Measurements from ENCODE around the gene EDIL3. TPM values are rescaled to one million over a fixed set of nuclear protein-coding genes. Genes with fewer than 3 reads are reported as not detected.
"Not testable (repeated sequence)": the region's sequence is repeated elsewhere in the genome, so short reads cannot be mapped to it uniquely, and the experiment has no call there.

Gene EDIL3
- total RNA-seq, 2 experiments from 2014 or later, result not detected

DNA sequence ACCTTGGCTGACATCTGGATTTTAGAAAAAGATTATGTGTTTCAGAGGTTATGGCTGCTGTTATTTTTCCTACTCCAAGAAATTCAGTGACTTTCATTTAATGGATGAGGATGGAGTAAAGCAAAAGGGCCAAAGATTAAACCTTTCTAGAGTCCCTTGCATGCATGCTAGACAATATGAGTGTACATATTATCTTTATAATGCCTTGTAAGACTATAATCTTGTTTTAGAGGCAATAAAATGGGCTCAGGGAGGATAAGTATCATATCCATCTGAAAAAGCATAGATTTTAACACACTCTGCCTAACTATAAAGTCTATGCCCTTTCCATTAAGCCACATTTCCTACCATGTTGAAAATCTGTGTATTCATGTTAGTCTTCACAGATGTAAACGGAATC, 199.8 kb downstream of the EDIL3 start:
- Mint-ChIP-seq H3K36me3 (ENCODE audit: low read depth) (no peaks in the 10 kb centered on the region), H3K27ac (no peak overlapping the region), H3K27me3 (no peaks in the 10 kb centered on the region), H3K9me3 (no peaks in the 10 kb centered on the region), H3K4me3 (no peak overlapping the region), H3K4me1 (ENCODE audit: low read depth) (no peaks in the 10 kb centered on the region)
- no peak for ATAC-seq
- TF ChIP-seq, protein P1, sequence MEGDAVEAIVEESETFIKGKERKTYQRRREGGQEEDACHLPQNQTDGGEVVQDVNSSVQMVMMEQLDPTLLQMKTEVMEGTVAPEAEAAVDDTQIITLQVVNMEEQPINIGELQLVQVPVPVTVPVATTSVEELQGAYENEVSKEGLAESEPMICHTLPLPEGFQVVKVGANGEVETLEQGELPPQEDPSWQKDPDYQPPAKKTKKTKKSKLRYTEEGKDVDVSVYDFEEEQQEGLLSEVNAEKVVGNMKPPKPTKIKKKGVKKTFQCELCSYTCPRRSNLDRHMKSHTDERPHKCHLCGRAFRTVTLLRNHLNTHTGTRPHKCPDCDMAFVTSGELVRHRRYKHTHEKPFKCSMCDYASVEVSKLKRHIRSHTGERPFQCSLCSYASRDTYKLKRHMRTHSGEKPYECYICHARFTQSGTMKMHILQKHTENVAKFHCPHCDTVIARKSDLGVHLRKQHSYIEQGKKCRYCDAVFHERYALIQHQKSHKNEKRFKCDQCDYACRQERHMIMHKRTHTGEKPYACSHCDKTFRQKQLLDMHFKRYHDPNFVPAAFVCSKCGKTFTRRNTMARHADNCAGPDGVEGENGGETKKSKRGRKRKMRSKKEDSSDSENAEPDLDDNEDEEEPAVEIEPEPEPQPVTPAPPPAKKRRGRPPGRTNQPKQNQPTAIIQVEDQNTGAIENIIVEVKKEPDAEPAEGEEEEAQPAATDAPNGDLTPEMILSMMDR (IDR thresholded peaks at IDR 0.05), result no peak
- POLR2A ChIA-PET, result no interaction called here
- CTCF ChIA-PET, result no interaction called here
- intact Hi-C loops (cut with micrococcal nuclease), result no loop called here
- DNase-seq, result no peak

DNA sequence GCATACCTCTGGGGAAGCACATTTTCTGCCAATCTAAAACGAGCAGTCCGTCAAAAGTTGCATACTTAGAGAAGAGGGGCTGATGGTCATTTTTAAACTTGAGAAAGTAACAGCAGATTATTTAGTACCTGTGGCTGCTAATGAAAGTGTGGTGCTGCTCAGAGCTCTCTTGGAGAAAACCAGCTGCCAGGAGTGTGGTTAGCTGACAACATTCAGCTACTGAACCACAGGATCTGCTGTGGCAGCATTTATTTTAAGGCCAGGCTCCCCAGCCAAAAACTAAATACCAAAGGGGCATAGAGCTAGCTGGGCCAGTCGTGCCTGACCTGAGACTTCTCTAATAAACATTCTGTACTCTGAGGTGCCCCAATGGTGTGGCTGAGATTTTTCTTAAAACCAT, 203.6 kb downstream of the EDIL3 start:
- Mint-ChIP-seq H3K4me1 (ENCODE audit: low read depth) (no peaks in the 10 kb centered on the region), H3K36me3 (ENCODE audit: low read depth) (no peaks in the 10 kb centered on the region), H3K9me3 (no peaks in the 10 kb centered on the region), H3K4me3 (no peak overlapping the region), H3K27me3 (no peaks in the 10 kb centered on the region), H3K27ac (no peak overlapping the region)
- DNase-seq (no peak), ATAC-seq (no peak)
- POLR2A ChIA-PET, result no interaction called here
- intact Hi-C loops (cut with micrococcal nuclease), result no loop called here
- TF ChIP-seq, protein P1 (IDR thresholded peaks at IDR 0.05), result no peak
- CTCF ChIA-PET, result no interaction called here

DNA sequence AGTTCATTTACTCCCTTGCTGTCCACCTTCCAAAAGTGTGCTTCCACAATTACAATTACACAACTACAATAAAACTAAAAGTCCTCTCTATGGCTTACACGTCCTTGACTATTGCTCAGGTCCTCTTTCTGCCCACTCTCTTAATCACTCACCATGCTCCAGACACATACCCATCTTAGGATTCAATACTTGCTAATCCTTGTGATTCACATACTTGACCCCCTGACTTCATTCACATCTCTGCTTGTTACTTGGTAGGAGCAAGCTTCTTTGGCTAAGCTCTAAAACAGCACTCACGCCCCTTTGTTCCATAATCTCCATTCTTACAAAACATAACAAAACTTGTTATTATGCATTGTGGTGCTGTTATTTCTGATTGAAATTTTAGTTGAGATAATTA, 215.8 kb downstream of the EDIL3 start:
- intact Hi-C loops (cut with micrococcal nuclease), result no loop called here
- DNase-seq, result no peak
- no peak overlapping the region for H3K4me3 Mint-ChIP-seq
- no peaks in the 10 kb centered on the region for H3K36me3 Mint-ChIP-seq (ENCODE audit: low read depth)
- no peaks in the 10 kb centered on the region for H3K9me3 Mint-ChIP-seq
- H3K4me1 Mint-ChIP-seq (ENCODE audit: low read depth), result no peaks in the 10 kb centered on the region
- no peaks in the 10 kb centered on the region for H3K27me3 Mint-ChIP-seq
- no peak overlapping the region for H3K27ac Mint-ChIP-seq
- TF ChIP-seq, protein P1 (IDR thresholded peaks at IDR 0.05), result no peak
- ATAC-seq, result no peak
- CTCF ChIA-PET, result no interaction called here
- POLR2A ChIA-PET, result no interaction called here

DNA sequence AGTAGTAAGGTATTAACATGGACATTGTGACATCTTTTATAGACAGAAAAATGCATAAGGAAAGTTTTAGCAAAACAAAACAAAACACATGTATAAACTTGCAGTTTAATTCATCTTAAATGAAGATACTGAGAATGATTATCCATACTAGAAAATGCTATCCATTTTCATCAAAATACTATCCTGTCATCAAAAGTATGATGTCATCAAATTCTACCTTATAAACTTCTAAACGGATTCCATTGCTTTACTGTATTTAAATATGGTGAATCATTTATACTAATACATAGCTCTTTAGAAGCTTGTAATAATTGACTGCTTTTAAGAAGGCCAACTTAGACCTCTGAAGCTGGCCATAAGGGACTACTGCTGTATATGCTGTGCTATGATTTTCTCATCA, 221.0 kb downstream of the EDIL3 start:
- ATAC-seq (no peak), DNase-seq (no peak)
- no peaks in the 10 kb centered on the region for H3K36me3 Mint-ChIP-seq (ENCODE audit: low read depth)
- H3K9me3 Mint-ChIP-seq, result no peaks in the 10 kb centered on the region
- no peak overlapping the region for H3K27ac Mint-ChIP-seq
- intact Hi-C loops (cut with micrococcal nuclease), result no loop called here
- POLR2A ChIA-PET, result no interaction called here
- TF ChIP-seq, protein P1 (IDR thresholded peaks at IDR 0.05), result no peak
- no peaks in the 10 kb centered on the region for H3K27me3 Mint-ChIP-seq
- no peaks in the 10 kb centered on the region for H3K4me1 Mint-ChIP-seq (ENCODE audit: low read depth)
- CTCF ChIA-PET, result no interaction called here
- no peak overlapping the region for H3K4me3 Mint-ChIP-seq

DNA sequence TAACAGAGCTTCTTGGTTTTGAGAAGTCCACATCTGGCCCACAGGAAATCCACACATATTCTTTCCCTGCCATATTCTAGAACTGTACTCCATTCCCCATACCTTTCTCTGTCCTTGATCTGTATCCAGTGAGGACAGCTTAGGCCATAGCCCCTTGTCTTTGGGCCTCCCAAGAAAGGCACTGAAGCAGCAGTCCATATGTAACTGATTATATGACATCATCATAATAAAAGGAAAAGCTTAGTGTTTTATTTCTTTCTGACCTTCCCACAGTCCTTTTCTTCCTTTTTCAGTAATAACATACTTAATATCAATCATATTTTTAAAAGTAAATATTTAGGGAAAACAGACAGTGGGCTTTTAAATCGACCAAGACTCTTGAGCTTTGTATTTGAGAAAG, 222.0 kb downstream of the EDIL3 start:
- Mint-ChIP-seq H3K27ac (no peak overlapping the region), H3K36me3 (ENCODE audit: low read depth) (no peaks in the 10 kb centered on the region), H3K9me3 (no peaks in the 10 kb centered on the region), H3K27me3 (no peaks in the 10 kb centered on the region), H3K4me3 (no peak overlapping the region), H3K4me1 (ENCODE audit: low read depth) (no peaks in the 10 kb centered on the region)
- ChIA-PET POLR2A (no interaction called here), CTCF (no interaction called here)
- TF ChIP-seq, protein P1 (IDR thresholded peaks at IDR 0.05), result no peak
- ATAC-seq (no peak), DNase-seq (no peak)
- intact Hi-C loops (cut with micrococcal nuclease), result no loop called here

DNA sequence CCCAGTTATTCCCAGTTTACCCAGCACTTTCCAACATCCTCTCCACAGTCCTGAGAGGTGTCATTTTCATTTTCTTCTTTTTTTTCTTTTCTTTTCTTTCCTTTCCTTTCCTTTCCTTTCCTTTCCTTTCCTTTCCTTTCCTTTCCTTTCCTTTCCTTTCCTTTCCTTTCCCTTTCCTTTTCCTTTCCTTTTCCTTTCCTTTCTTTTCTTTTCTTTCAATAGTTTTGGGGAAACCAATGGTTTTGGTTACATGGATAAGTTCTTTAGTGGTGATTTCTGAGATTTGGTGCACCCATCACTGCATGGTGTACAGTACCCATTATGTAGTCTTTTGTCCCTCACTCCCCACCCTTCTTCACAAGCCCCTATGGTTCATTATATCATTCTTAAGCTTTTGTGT, 224.0 kb downstream of the EDIL3 start:
- ATAC-seq; H3K27me3 Mint-ChIP-seq; intact Hi-C loops (cut with micrococcal nuclease); H3K27ac Mint-ChIP-seq; H3K4me1 Mint-ChIP-seq (ENCODE audit: low read depth); DNase-seq; CTCF ChIA-PET; H3K4me3 Mint-ChIP-seq; H3K9me3 Mint-ChIP-seq; H3K36me3 Mint-ChIP-seq (ENCODE audit: low read depth); POLR2A ChIA-PET: not testable (repeated sequence)
